HT1080 (cell line): ENCODE data around the gene TMEM234. TPM values are rescaled to one million over a fixed set of nuclear protein-coding genes. Genes with fewer than 3 reads are reported as not detected.

Experiments used
- DNase-seq: peaks from one replicate; pipeline ENCODE4 v3.0.0-alpha.2; 2015; ENCODE audit warnings: low read depth
- total RNA-seq: library from RNA; depleted of rRNA; stranded (reverse); fragments of >200 nt; shearing (Covaris generic); gene quantifications from 2 replicates; pipeline ENCODE4 v1.2.3, GENCODE V29; 2014

The TMEM234 gene
- total RNA-seq, 1 experiment from 2014 or later: 15.6 TPM

GRCh38 chr1:32201011-32201855, 20.9 kb downstream of the TMEM234 start:
- DNase-seq: peak; percentile 41

- DNase-seq: peak; percentile 61
These were observed 21.7 kb downstream of the TMEM234 start, which contains the start of gene CCDC28B for GRCh38 chr1:32200226-32201010. Gene CCDC28B (plus strand): TSS chr1:32200595. CDS start chr1:32201936, 1,341 bp downstream.

- no peak for DNase-seq
These were observed 22.5 kb downstream of the TMEM234 start for GRCh38 chr1:32199717-32200072.

- DNase-seq: no peak
These were observed 23.0 kb downstream of the TMEM234 start for GRCh38 chr1:32199043-32199716.

GRCh38 chr1:32198237-32199042, 23.7 kb downstream of the TMEM234 start:
- DNase-seq: no peak

- DNase-seq: no peak
These were observed 24.3 kb downstream of the TMEM234 start for GRCh38 chr1:32197837-32198236.

GRCh38 chr1:32197074-32197473, 25.1 kb downstream of the TMEM234 start:
- DNase-seq: no peak

GRCh38 chr1:32195972-32196823, 26.0 kb downstream of the TMEM234 start:
- no peak for DNase-seq

- DNase-seq: no peak
These were observed 26.6 kb downstream of the TMEM234 start for GRCh38 chr1:32195531-32195930.

- DNase-seq: no peak
These were observed 27.2 kb downstream of the TMEM234 start for GRCh38 chr1:32194984-32195383.

GRCh38 chr1:32192220-32192948, 29.8 kb downstream of the TMEM234 start:
- no peak for DNase-seq

GRCh38 chr1:32187850-32188249, 34.3 kb downstream of the TMEM234 start:
- DNase-seq: no peak

- no peak for DNase-seq
These were observed 35.7 kb downstream of the TMEM234 start for GRCh38 chr1:32186491-32186890.

- no peak for DNase-seq
These were observed 36.1 kb downstream of the TMEM234 start for GRCh38 chr1:32186077-32186476.

- DNase-seq: no peak
These were observed 37.5 kb downstream of the TMEM234 start for GRCh38 chr1:32184650-32185049.

- no peak for DNase-seq
These were observed 40.1 kb downstream of the TMEM234 start for GRCh38 chr1:32182060-32182459.

- no peak for DNase-seq
These were observed 40.6 kb downstream of the TMEM234 start for GRCh38 chr1:32181563-32181962.

- DNase-seq: no peak
These were observed 41.1 kb downstream of the TMEM234 start for GRCh38 chr1:32181065-32181464.
